Left lung (tissue), 10 donors: ENCODE measurements around the gene TSC22D2. TPM values are rescaled to one million over a fixed set of nuclear protein-coding genes. Genes with fewer than 3 reads are reported as not detected.
"Not testable (repeated sequence)": the region's sequence is repeated elsewhere in the genome, so short reads cannot be mapped to it uniquely, and the experiment has no call there.

Experiments
- ATAC-seq: fragments of 200-7000 bp; cut with Tn5 transposase; one replicate; pipeline ENCODE4 v1.9.1; 2020; ENCODE audit warnings: moderate library complexity
- DNase-seq, 4 donors: peaks; one replicate each; pipeline ENCODE4 v3.0.0-alpha.2; 2013 to 2020
- H3K27ac ChIP-seq, 2 donors: fragments of 200-600 bp; sonication (generic) in 1 of 2; one replicate each; pipeline versions ENCODE4 v1.5.0 to v1.8.0; 2020 to 2021
- H3K27me3 ChIP-seq, 2 donors: fragments of 200-600 bp; sonication (generic) in 1 of 2; one replicate each; pipeline versions ENCODE4 v1.5.0 to v1.8.0; 2020 to 2021
- H3K36me3 ChIP-seq, 2 donors: fragments of 200-600 bp; sonication (generic) in 1 of 2; one replicate each; pipeline versions ENCODE4 v1.5.0 to v1.8.0; 2020 to 2021
- H3K4me1 ChIP-seq, 2 donors: fragments of 200-600 bp; one replicate each; pipeline ENCODE4 v1.8.0; 2021
- H3K4me3 ChIP-seq, 2 donors: fragments of 200-600 bp; sonication (generic) in 1 of 2; one replicate each; pipeline versions ENCODE4 v1.5.0 to v1.8.0; 2020 to 2021; ENCODE audit warnings: mild to moderate bottlenecking in 1 of 2
- H3K9me3 ChIP-seq, 2 donors: fragments of 200-600 bp; sonication (generic) in 1 of 2; one replicate each; pipeline versions ENCODE4 v1.5.0 to v1.8.0; 2020 to 2021
- intact Hi-C, 2 donors: fragments of 100-400 bp; cut with DNase I; formaldehyde crosslinking; loops; one replicate each; pipeline versions ENCODE4 v1.11.2 to v1.14.2; 2022
- polyA plus RNA-seq, 6 donors: library from polyadenylated mRNA; unstranded; fragments of 120-200 nt; gene quantifications; one replicate each; pipeline ENCODE4 v1.2.1, GENCODE V29; 2013; ENCODE audit not compliant: insufficient read length in 6 of 6
- total RNA-seq, 2 donors: library from RNA; stranded (reverse); fragmentation: NEBNext Ultra II Directional; extraction: Animal tissue kit (Norgen Biotek cat#: 25700); gene quantifications; one replicate each; pipeline ENCODE4 v1.2.1, GENCODE V29; 2021
- TF ChIP-seq, protein P1 (sequence below), 2 donors: fragments of 200-600 bp; sonication (generic) in 1 of 2; IDR thresholded peaks; one replicate each; pipeline versions ENCODE4 v1.5.0 to v1.8.0; 2021; ENCODE audit warnings: antibody characterized with exemption in 2 of 2
- donor health status: DM: no; HTN: yes; CAD: no.
- donor health status: DM: no; HTN: no; CAD: no.

The TSC22D2 gene
- total and polyA plus RNA-seq, 8 donors = 25.9 to 92.9 (median 81.9) TPM

DNA sequence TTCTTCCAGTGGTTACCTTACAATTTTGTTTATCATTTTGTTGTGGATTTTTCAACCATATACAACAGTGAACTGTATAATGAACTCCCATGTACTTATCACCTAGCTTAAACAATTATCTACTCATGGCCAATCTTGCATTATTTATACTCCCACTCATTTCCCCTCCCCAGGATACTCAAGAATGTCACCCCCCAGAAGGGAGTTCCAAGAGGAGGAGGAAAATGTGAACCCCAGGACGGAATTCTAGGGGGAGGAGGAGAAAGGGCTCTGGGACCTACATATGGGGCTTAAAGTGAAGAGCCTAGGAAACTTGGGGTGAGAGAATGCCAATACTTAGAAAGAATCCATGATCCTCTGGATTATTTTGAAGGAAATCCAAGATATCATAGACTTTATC lies 59.3 kb downstream of the TSC22D2 start:
- Histone ChIP-seq H3K4me1 (peaks cover 0 to 4% of the 10 kb centered on the region in 2 donors), H3K27ac (no peak overlapping the region), H3K27me3 (no peaks in the 10 kb centered on the region), H3K9me3 (no peaks in the 10 kb centered on the region), H3K36me3 (no peaks in the 10 kb centered on the region), H3K4me3 (no peak overlapping the region)
- DNase-seq (no peak), ATAC-seq (no peak)
- intact Hi-C loops = no loop called here
- TF ChIP-seq, protein P1, sequence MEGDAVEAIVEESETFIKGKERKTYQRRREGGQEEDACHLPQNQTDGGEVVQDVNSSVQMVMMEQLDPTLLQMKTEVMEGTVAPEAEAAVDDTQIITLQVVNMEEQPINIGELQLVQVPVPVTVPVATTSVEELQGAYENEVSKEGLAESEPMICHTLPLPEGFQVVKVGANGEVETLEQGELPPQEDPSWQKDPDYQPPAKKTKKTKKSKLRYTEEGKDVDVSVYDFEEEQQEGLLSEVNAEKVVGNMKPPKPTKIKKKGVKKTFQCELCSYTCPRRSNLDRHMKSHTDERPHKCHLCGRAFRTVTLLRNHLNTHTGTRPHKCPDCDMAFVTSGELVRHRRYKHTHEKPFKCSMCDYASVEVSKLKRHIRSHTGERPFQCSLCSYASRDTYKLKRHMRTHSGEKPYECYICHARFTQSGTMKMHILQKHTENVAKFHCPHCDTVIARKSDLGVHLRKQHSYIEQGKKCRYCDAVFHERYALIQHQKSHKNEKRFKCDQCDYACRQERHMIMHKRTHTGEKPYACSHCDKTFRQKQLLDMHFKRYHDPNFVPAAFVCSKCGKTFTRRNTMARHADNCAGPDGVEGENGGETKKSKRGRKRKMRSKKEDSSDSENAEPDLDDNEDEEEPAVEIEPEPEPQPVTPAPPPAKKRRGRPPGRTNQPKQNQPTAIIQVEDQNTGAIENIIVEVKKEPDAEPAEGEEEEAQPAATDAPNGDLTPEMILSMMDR (IDR thresholded peaks at IDR 0.05) = no peak

DNA sequence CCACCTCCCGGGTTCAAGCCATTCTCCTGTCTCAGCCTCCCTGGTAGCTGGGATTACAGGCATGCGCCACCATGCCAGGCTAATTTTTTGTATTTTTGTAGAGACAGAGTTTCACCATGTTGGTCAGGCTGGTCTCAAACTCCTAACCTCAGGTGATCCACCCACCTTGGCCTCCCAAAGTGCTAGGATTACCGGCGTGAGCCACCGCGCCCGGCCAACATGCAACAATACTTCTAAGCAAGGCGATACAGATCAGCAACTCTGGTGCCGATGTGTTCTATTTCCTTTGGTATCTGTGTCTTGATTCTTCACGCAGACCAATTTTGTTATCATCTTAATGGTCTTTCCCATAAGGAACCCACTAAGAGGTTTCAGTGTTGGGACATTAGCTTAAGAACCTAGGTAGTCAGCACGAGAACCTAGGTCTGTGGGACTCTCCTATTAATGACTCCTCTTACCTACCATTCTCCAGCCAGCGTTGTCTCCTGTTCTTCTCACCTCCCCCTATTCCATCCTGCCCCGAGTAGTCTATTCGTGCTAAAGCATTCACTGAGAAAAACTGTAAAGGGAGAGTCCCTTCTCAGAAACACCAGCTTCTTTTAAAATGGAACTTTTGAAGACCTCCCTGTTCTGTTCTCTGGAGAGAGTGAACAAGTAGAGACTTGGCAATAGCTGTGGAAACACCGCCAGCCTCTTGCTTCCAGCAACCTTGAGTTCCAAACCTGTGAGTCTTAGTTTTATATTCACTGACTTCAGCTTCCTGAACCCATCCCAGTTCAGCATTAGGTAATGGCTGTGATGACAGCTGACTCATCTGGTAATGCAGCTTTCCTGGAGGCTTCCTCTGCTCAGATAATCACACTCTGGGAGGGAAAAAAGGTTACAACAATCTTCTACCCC lies 61.2 kb downstream of the TSC22D2 start:
- TF ChIP-seq, protein P1 (IDR thresholded peaks at IDR 0.05) = no peak
- Histone ChIP-seq H3K9me3 (peaks cover 0 to 2% of the 10 kb centered on the region in 2 donors), H3K27ac (peak overlapping the region; percentile 11 to 41), H3K4me3 (no peak overlapping the region), H3K27me3 (no peaks in the 10 kb centered on the region), H3K4me1 (peaks cover 0 to 4% of the 10 kb centered on the region in 2 donors), H3K36me3 (no peaks in the 10 kb centered on the region)
- intact Hi-C loops = no loop called here
- ATAC-seq (peak; percentile 91), DNase-seq (peak in 1 of 4 donors; percentile 41)

DNA sequence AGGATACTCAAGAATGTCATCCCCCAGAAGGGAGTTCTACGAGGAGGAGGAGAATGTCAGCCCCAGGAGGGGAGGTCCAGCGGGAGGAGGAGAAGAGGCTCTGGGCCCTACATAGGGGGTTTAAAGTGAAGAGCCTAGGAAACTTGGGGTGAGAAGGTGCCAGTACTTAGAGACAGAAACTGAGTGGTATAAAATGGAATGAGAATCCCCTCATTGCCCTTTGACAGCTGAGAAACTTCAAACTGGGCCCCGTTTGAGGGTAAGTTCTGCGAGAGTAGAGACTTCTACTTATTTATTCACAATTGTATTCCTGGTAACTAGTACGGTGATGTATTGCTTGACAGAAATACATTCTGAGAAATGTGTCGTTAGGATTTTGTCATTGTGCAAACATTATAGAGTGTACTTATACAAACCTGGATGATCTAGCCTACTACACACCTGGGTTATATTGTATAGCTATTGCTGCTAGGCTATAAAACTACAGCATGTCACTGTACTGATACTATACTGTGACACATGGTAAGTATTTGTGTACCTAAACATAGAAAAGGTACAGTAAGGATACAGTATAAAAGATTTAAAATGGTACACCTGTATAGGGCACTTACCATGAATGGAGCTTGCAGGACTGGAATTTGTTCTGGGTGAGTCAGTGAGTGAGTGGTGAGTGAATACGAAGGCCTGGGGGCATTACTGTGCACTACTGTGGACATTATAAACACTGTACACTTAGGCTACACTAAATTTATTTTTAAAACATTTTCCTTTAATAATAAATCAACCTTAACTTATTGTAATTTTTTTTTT lies 62.0 kb downstream of the TSC22D2 start:
- H3K27ac ChIP-seq = peak overlapping the region; percentile 11 to 41
- no peaks in the 10 kb centered on the region for H3K36me3 ChIP-seq
- peak; percentile 75 for ATAC-seq
- TF ChIP-seq, protein P1 (IDR thresholded peaks at IDR 0.05) = no peak
- H3K27me3 ChIP-seq = no peaks in the 10 kb centered on the region
- no peak for DNase-seq
- peaks cover 0 to 4% of the 10 kb centered on the region in 2 donors for H3K4me1 ChIP-seq
- H3K4me3 ChIP-seq = no peak overlapping the region
- H3K9me3 ChIP-seq = peaks cover 0 to 2% of the 10 kb centered on the region in 2 donors
- intact Hi-C loops = no loop called here

DNA sequence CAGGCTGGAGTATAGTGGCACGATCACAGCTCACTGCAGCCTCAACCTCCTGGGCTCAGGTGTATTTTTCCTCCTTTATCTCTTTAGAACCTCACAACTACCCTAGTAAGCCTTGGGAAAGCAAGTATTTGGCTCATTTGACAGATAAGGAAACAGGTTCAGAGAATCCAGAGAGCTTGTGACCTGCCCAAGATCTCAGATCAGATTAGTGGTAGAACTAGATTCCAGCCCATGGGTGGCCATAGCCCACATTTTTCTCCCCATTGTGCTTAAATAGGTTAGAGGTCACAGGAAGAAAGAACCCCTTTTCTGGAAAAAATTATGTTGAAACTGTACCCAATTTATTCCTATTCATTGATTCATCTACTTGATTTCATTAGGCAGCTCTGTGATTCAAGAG lies 64.3 kb downstream of the TSC22D2 start:
- H3K4me1 ChIP-seq = peaks cover 0 to 4% of the 10 kb centered on the region in 2 donors
- H3K4me3 ChIP-seq = no peak overlapping the region
- no peak for ATAC-seq
- H3K36me3 ChIP-seq = no peaks in the 10 kb centered on the region
- intact Hi-C loops = no loop called here
- H3K27ac ChIP-seq = no peak overlapping the region
- DNase-seq = no peak
- peaks cover 0 to 10% of the 10 kb centered on the region in 2 donors for H3K9me3 ChIP-seq
- no peaks in the 10 kb centered on the region for H3K27me3 ChIP-seq
- TF ChIP-seq, protein P1 (IDR thresholded peaks at IDR 0.05) = no peak

DNA sequence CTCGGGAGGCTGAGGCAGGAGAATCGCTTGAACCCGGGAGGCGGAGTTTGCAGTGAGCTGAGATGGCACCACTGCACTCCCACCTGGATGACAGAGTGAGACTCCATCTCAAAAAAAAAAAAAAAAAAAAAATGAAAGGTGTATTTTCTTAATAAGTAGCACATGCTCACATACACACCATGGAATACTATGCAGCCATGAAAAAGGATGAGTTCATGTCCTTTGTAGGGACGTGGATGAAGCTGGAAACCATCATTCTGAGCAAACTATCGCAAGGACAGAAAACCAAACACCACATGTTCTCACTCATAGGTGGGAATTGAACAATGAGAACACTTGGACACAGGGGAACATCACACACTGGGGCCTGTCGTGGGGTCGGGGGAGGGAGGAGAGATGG lies 65.1 kb downstream of the TSC22D2 start:
- H3K27me3 ChIP-seq, H3K36me3 ChIP-seq, DNase-seq, H3K27ac ChIP-seq, H3K4me3 ChIP-seq, intact Hi-C loops, ATAC-seq, H3K4me1 ChIP-seq: not testable (repeated sequence)
- peaks cover 0 to 14% of the 10 kb centered on the region in 2 donors for H3K9me3 ChIP-seq
